Calu3 (cell line): ENCODE data around the gene BRI3. TPM values are rescaled to one million over a fixed set of nuclear protein-coding genes. Genes with fewer than 3 reads are reported as not detected.

ENCODE experiments used
- BruUV-seq: library from RNA; stranded (reverse); fragments of 400-500 nt; replicated peaks from 2 replicates; lab custom pipeline; 2021; lab: Mats Ljungman, UMichigan
- CTCF ChIA-PET: fragments of 300-600 bp; sonication (Branson Sonifier 250); formaldehyde crosslinking; loops from one replicate; lab custom pipeline; 2022; ENCODE audit warnings: antibody characterized with exemption; lab: Charles Lee
- DNase-seq: peaks from one replicate; pipeline ENCODE4 v3.0.0; 2022
- H3K27ac Mint-ChIP-seq: one replicate; pipeline ENCODE4 v1.8.0; 2022; ENCODE audit warnings: mixed read lengths; ENCODE audit not compliant: unreplicated experiment
- H3K27me3 Mint-ChIP-seq: one replicate; pipeline ENCODE4 v1.8.0; 2022; ENCODE audit warnings: mixed read lengths; ENCODE audit not compliant: unreplicated experiment
- H3K36me3 Mint-ChIP-seq: one replicate; pipeline ENCODE4 v1.8.0; 2022; ENCODE audit warnings: mild to moderate bottlenecking, moderate library complexity, mixed read lengths; ENCODE audit not compliant: insufficient read depth, unreplicated experiment
- H3K4me1 Mint-ChIP-seq: one replicate; pipeline ENCODE4 v1.8.0; 2022; ENCODE audit warnings: mild to moderate bottlenecking, low read depth, mixed read lengths; ENCODE audit not compliant: unreplicated experiment
- H3K4me3 Mint-ChIP-seq: one replicate; pipeline ENCODE4 v1.8.0; 2022; ENCODE audit warnings: mild to moderate bottlenecking, low read depth, moderate library complexity, mixed read lengths; ENCODE audit not compliant: unreplicated experiment
- H3K9me3 Mint-ChIP-seq: one replicate; pipeline ENCODE4 v1.8.0; 2022; ENCODE audit warnings: low read depth, mixed read lengths; ENCODE audit not compliant: unreplicated experiment
- intact Hi-C: fragments of 100-400 bp; cut with micrococcal nuclease; formaldehyde crosslinking; loops from one replicate; pipeline ENCODE4 v1.10.0; 2022; ENCODE audit not compliant: unreplicated experiment
- total RNA-seq: library from RNA; stranded (reverse); gene quantifications from 2 replicates; pipeline ENCODE4 v1.2.3, GENCODE V29; 2022
- TF ChIP-seq, protein P1 (sequence below): fragments of 200-600 bp; IDR thresholded peaks from one replicate; pipeline ENCODE4 v1.8.0; 2022; ENCODE audit warnings: antibody characterized with exemption; ENCODE audit not compliant: unreplicated experiment

The BRI3 gene
- total RNA-seq, 1 experiment from 2014 or later, result 101 TPM

DNA sequence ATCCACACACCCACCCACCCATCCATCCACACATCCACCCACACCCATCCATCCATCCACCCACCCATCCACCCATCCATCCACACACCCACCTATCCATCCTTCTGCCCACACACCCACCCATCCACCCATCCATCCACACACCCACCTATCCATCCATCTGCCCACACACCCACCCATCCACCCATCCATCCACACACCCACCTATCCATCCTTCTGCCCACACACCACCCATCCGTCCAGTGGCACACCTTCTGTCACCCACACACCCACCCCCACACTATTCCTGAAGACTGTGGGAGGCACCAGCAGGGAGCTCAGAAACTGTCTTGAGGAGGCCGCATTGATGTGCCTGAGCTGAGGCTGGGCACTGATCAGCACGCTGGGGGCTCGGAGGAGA, 38.6 kb upstream of the BRI3 start:
- Mint-ChIP-seq H3K27me3 (no peaks in the 10 kb centered on the region), H3K4me1 (no peaks in the 10 kb centered on the region), H3K27ac (no peak overlapping the region), H3K9me3 (no peaks in the 10 kb centered on the region), H3K4me3 (no peak overlapping the region), H3K36me3 (no peaks in the 10 kb centered on the region)
- TF ChIP-seq, protein P1, sequence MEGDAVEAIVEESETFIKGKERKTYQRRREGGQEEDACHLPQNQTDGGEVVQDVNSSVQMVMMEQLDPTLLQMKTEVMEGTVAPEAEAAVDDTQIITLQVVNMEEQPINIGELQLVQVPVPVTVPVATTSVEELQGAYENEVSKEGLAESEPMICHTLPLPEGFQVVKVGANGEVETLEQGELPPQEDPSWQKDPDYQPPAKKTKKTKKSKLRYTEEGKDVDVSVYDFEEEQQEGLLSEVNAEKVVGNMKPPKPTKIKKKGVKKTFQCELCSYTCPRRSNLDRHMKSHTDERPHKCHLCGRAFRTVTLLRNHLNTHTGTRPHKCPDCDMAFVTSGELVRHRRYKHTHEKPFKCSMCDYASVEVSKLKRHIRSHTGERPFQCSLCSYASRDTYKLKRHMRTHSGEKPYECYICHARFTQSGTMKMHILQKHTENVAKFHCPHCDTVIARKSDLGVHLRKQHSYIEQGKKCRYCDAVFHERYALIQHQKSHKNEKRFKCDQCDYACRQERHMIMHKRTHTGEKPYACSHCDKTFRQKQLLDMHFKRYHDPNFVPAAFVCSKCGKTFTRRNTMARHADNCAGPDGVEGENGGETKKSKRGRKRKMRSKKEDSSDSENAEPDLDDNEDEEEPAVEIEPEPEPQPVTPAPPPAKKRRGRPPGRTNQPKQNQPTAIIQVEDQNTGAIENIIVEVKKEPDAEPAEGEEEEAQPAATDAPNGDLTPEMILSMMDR, result no peak
- CTCF ChIA-PET, result interaction anchor here (0.6 kb wide), 1 partner anchor 419 kb away, joined by 4 read pairs; no protein-coding TSS in a partner anchor
- no TSS peak for BruUV-seq
- no peak for DNase-seq
- intact Hi-C loops, result no loop called here

- H3K9me3 Mint-ChIP-seq, result no peaks in the 10 kb centered on the region
- no peaks in the 10 kb centered on the region for H3K36me3 Mint-ChIP-seq
- no peak overlapping the region for H3K27ac Mint-ChIP-seq
- H3K27me3 Mint-ChIP-seq, result no peaks in the 10 kb centered on the region
- intact Hi-C loops, result no loop called here
- CTCF ChIA-PET, result no interaction called here
- BruUV-seq, result no TSS peak
- TF ChIP-seq, protein P1, result no peak
- H3K4me3 Mint-ChIP-seq, result no peak overlapping the region
- H3K4me1 Mint-ChIP-seq, result peaks cover 8% of the 10 kb centered on the region
- DNase-seq, result no peak
Measured at GRCh38 chr7:98244871-98245270, 36.6 kb upstream of the BRI3 start.

GRCh38 chr7:98248156-98248555, 33.3 kb upstream of the BRI3 start:
- no peak for DNase-seq
- peaks cover 8% of the 10 kb centered on the region for H3K4me1 Mint-ChIP-seq
- no TSS peak for BruUV-seq
- intact Hi-C loops, result no loop called here
- TF ChIP-seq, protein P1, result no peak
- peaks cover 17% of the 10 kb centered on the region for H3K36me3 Mint-ChIP-seq
- CTCF ChIA-PET, result no interaction called here
- no peaks in the 10 kb centered on the region for H3K27me3 Mint-ChIP-seq
- no peak overlapping the region for H3K27ac Mint-ChIP-seq
- no peaks in the 10 kb centered on the region for H3K9me3 Mint-ChIP-seq
- no peak overlapping the region for H3K4me3 Mint-ChIP-seq

GRCh38 chr7:98249106-98249505, 32.4 kb upstream of the BRI3 start:
- H3K4me1 Mint-ChIP-seq, result peaks cover 8% of the 10 kb centered on the region
- CTCF ChIA-PET, result interaction anchor here (0.6 kb wide), 1 partner anchor 17 kb away, joined by 4 read pairs; no protein-coding TSS in a partner anchor
- no peaks in the 10 kb centered on the region for H3K9me3 Mint-ChIP-seq
- no TSS peak for BruUV-seq
- no peak overlapping the region for H3K27ac Mint-ChIP-seq
- H3K27me3 Mint-ChIP-seq, result no peaks in the 10 kb centered on the region
- no peak for DNase-seq
- TF ChIP-seq, protein P1, result no peak
- peaks cover 17% of the 10 kb centered on the region for H3K36me3 Mint-ChIP-seq
- intact Hi-C loops, result no loop called here
- no peak overlapping the region for H3K4me3 Mint-ChIP-seq
